ACC112 (cell line): ENCODE measurements around the gene MYL3.

Experiments used
- H2AFZ ChIP-seq: fragments of 200-600 bp; sonication (generic); one replicate; pipeline ENCODE4 v1.6.0; 2017; ENCODE audit warnings: antibody characterized with exemption, low read length; ENCODE audit not compliant: unreplicated experiment
- H3K27ac ChIP-seq: fragments of 200-600 bp; sonication (generic); 2 replicates; pipeline ENCODE4 v1.5.1; 2014; ENCODE audit warnings: low read depth, mild to moderate bottlenecking, antibody characterized with exemption, low read length, moderate library complexity
- H3K27me3 ChIP-seq: fragments of 200-600 bp; sonication (generic); 2 replicates; pipeline ENCODE4 v1.6.1; 2014; ENCODE audit warnings: mild to moderate bottlenecking, antibody characterized with exemption, low read length, moderate library complexity, mixed read lengths; ENCODE audit not compliant: insufficient read depth
- H3K36me3 ChIP-seq: fragments of 200-600 bp; sonication (generic); 2 replicates; pipeline ENCODE4 v1.6.1; 2016; ENCODE audit warnings: mild to moderate bottlenecking, antibody characterized with exemption, low read length, moderate library complexity, mixed read lengths; ENCODE audit not compliant: insufficient read depth
- H3K4me1 ChIP-seq: fragments of 200-600 bp; sonication (generic); one replicate; pipeline ENCODE4 v1.6.1; 2016; ENCODE audit warnings: low read length, mixed read lengths; ENCODE audit not compliant: insufficient read depth, unreplicated experiment, control insufficient read depth
- H3K4me3 ChIP-seq: fragments of 200-600 bp; sonication (generic); 2 replicates; pipeline ENCODE4 v1.5.1; 2014; ENCODE audit warnings: mild to moderate bottlenecking, low read depth, low read length
- H3K79me2 ChIP-seq: fragments of 200-600 bp; sonication (generic); one replicate; pipeline ENCODE4 v1.6.0; 2016; ENCODE audit warnings: low read length; ENCODE audit not compliant: control insufficient read depth, unreplicated experiment, insufficient read depth

Gene MYL3

DNA sequence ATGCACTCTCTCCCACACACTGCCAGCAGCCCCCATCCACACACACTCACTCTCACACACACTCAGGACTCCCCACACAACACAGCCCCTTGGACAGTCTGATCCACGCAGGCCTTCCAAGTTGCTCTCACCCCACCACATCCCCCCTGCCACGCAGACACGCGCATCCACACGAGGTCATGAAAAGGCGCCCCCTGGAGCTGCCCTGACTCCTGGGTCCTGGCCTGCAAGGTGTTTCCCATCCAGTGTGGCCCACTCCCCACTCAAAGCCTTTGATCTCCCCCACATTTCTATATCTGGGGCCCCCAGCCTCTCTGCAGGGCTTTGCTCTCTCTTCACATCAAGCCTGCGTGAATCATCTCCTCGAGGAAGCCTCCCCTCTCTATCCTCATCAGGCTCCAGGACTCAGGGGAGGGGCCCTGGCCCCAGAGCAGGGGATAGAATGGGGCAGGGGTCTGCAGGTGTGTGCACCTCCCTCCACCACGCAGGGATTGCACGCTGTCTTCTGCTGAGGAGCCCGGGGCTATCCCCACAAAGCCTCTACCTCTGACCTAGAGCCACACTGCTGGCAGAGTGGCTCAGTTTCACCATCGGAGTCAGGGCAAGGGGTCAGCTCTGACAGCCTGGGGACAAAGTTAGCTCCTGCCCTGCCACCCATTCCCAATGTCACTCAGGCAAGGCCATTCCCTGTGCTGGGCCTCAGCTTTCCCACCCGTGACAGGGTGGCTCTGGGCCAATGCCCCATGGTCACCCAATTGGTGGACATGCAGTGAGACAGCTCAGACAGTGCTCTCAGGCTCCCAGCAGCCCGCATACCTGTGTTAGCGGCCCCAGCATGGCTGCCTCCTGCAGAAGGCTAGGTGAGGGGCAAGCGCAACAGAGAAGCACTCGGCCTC is 6.4 kb downstream of the MYL3 start:
- Histone ChIP-seq H3K27ac (no peak overlapping the region), H3K4me1 (no peaks in the 10 kb centered on the region), H3K36me3 (no peaks in the 10 kb centered on the region), H3K27me3 (peaks cover 18% of the 10 kb centered on the region), H3K79me2 (no peaks in the 10 kb centered on the region), H2AFZ (no peak overlapping the region), H3K4me3 (no peak overlapping the region)

DNA sequence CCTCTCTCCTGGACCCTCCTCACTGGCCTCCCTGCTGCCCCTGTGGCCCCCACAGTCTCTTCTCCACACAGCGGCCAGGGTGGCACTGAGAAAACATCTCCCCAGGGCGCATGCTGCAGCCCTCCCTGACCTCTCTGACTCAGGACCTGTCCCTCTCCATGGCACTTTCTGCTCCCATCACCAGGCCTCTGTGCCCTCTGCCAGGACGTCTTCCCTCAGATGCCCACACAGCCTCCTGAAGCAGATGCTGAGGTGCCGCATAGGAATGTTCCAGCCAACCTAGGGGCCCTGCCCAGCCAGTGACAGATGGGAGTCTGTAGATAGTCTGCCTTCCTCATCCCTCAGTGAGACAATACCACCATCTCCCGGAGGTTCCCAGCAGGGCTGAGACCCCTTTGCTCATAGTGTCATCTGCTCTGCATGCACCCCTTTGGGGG is 8.7 kb downstream of the MYL3 start:
- no peak overlapping the region for H3K4me3 ChIP-seq
- H3K27me3 ChIP-seq = peaks cover 18% of the 10 kb centered on the region
- H3K36me3 ChIP-seq = no peaks in the 10 kb centered on the region
- no peaks in the 10 kb centered on the region for H3K4me1 ChIP-seq
- no peak overlapping the region for H2AFZ ChIP-seq
- H3K27ac ChIP-seq = no peak overlapping the region
- no peaks in the 10 kb centered on the region for H3K79me2 ChIP-seq

DNA sequence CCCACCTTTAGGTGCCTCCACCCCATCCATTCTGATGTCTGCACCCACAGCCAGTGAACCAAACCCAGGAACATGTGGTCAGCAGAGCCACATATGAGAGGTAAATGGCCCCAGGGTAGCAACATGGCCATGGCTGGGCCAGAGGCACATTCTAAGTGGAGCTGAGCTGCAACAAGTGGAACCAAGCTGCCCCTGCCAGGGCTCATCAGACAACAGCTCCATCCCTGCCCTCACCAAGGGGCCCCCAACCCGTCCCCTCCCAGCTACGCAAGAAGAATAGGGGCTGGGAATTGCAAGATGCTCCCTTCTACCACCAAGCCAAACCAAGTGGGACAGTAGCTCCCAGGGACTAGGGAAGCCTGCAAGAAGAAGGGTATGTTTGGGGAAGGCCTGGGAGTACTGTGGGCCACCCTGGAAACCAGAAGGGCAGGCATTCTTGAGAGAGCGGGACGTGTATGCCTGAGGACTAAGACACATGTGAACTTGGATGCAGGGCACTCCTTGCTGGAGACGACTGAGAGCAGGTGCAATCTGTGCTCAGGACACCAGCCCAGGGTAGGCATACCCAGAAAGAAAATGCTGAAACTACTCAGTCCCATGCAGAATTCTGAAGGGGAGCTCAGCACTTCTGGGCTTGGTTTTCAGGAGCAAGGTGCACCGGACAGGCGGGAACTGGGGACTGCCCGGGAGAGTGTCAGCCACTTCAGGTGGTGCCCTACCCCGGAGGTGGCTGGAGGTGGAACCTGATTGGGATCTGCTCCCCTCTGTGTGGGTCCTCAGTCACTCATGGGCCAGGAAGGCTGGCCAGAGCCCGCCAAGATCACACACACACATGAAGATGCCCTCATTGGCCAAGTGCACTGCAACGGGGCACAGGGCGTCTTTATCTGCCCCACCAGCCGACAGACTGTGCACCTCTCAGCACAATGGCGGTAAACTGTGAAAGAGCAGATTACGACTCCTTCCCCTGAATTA is 9.5 kb downstream of the MYL3 start:
- no peak overlapping the region for H3K4me3 ChIP-seq
- H2AFZ ChIP-seq = no peak overlapping the region
- H3K36me3 ChIP-seq = no peaks in the 10 kb centered on the region
- H3K79me2 ChIP-seq = no peaks in the 10 kb centered on the region
- H3K4me1 ChIP-seq = no peaks in the 10 kb centered on the region
- H3K27me3 ChIP-seq = peaks cover 18% of the 10 kb centered on the region
- H3K27ac ChIP-seq = no peak overlapping the region

DNA sequence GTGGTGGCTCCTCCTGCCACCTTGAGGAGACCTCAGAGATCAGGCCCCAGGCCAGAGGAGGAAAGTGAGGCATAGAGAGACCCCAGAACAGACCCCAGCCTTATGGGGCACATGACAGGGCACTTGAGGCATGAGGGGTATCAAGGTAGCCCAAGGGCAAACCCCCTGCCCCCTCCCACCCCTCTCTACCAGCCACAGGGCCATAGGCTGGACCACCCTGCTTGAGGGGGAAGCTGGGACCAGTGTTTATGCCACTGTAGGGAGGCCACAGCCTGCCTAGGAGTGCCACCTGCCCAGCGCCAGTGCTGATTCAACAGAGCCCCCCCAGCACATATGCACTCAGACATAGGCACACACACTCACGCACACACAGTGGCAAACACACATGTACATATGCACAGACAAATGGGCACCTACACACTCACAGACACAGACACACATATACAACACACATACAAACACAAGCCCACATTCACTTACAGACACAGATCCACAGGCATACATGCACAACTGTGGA is 10.3 kb downstream of the MYL3 start:
- Histone ChIP-seq H2AFZ (no peak overlapping the region), H3K27ac (no peak overlapping the region), H3K4me3 (no peak overlapping the region), H3K4me1 (peaks cover 1% of the 10 kb centered on the region), H3K27me3 (peaks cover 16% of the 10 kb centered on the region), H3K36me3 (no peaks in the 10 kb centered on the region), H3K79me2 (no peaks in the 10 kb centered on the region)

DNA sequence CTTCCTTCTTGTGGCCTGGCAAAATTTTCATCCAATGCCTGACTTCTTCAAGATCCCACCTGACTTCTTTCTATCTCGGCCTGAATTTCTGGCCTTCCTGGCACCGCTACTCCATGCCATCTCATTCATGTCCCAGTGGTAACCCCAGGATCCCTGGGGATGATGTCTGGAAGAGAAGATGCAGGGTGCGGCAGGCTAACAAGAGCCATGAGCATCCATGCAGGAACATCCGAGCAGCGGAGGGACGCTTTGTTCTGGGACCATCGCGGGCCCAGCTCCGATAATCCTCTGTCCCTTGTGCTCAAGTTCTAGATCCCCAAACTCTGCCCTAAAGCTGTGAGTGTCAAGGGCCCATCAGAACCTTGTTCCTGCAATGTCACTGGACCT is 10.9 kb downstream of the MYL3 start:
- Histone ChIP-seq H2AFZ (no peak overlapping the region), H3K79me2 (no peaks in the 10 kb centered on the region), H3K4me3 (no peak overlapping the region), H3K27me3 (peaks cover 11% of the 10 kb centered on the region), H3K27ac (no peak overlapping the region), H3K36me3 (no peaks in the 10 kb centered on the region), H3K4me1 (peaks cover 5% of the 10 kb centered on the region)

DNA sequence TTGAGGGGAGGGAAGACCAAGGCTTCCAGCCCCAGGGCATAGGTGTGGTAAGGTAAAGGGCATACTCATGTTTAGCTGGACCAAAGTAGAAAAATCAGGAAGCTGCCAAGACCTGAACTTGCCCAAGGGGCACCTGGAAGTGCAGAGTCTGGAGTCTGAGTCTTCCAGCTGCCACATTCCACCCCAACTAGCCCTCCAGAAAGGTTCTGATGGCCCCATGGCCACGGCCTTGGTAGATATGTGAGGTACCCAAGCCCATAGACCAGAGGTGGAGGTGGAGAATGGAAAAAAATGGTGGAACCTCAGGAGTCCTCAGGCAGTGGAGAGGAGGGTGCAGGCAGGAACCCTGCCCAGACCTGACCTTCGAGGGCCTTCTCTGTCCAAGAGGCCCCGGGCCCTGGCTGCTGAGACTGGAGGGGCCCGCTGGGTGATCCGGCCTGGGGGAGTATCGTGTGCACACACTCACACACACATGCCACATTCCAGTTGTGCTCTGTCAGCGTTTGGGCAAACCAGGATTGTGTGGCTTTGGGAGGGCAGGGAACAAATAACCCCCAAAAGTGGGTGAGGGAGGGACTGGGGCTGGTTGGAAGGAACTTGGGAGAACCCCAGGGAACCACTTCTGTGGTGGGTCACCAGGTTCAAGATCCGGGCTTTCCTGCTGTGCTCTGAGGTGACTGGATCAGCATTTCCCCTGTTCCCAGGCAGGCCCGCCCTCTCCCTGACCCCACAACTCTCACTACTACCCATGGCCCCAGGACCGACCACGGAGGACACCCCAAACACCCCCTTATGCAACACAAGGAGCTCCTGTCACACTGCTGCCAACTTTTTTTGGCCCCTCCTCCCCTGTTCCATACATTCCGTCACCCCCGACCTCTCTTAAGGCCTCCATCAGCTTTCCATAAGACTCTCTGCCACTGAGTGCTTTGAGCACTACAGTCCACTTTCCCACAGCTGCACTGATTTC is 11.6 kb downstream of the MYL3 start:
- no peak overlapping the region for H3K27ac ChIP-seq
- no peaks in the 10 kb centered on the region for H3K36me3 ChIP-seq
- no peak overlapping the region for H2AFZ ChIP-seq
- peaks cover 5% of the 10 kb centered on the region for H3K4me1 ChIP-seq
- H3K4me3 ChIP-seq = no peak overlapping the region
- H3K27me3 ChIP-seq = peaks cover 4% of the 10 kb centered on the region; the same call in 1 of the 2 replicates
- no peaks in the 10 kb centered on the region for H3K79me2 ChIP-seq

DNA sequence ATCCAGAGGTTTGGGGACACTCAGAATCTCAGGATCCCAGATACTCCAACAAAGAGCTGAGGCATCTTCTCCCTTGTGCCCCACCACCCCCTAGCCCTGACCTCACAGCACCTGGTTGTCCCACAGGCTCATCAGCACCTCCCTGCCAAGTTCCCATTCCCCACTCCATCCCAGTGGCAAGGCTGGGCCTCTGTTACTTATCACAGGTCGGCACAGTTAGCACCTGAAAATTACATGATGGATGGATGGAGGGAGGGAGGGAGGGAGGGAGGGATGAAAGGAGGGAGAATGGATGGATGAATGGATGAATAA is 12.8 kb downstream of the MYL3 start:
- Histone ChIP-seq H3K36me3 (no peaks in the 10 kb centered on the region), H3K4me3 (no peak overlapping the region), H3K27me3 (0 out of 2 replicates have a peak, but pooled peaks cover 1% of the 10 kb centered on the region), H3K27ac (no peak overlapping the region), H2AFZ (no peak overlapping the region), H3K4me1 (peaks cover 12% of the 10 kb centered on the region), H3K79me2 (no peaks in the 10 kb centered on the region)

DNA sequence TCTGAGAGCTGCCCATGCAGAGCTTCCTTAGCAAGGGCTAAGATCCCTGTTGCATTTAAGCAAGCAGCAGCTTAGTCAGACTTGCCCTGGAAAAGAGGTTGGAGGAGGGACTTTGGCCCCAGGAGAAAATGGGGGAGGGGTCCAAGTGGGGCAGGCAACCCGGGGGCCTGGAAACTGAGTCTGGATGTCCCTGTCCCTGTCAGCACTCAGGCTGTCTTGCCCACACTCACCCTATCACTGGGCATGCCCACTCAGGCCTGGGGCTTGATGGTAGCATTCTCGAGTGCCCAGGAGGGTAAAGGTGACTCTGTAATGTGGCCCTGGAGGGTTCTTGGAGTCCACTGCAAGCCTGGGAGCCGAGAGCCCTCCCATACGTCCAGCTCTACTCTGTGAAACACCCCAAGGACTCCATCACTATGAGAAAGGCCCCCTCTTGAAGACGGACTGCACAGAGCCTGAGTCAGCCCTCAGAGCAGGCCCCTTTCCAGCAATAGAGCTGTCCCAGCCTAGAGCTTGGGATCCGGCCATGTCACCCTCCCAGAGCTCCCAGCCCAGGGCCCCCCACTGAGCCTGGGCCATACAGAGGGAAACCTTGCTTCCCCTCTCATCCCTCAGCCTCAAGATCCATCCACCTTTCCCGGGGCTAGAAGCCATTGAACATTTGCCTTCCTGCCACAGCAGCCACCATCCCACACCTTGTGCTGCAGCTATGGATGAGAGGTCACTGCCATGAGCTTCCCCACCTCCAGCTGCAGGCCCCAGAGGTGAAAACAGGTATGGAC is 13.4 kb downstream of the MYL3 start:
- Histone ChIP-seq H3K36me3 (no peaks in the 10 kb centered on the region), H3K4me3 (no peak overlapping the region), H3K4me1 (peaks cover 18% of the 10 kb centered on the region), H3K27me3 (no peaks in the 10 kb centered on the region), H3K79me2 (no peaks in the 10 kb centered on the region), H2AFZ (no peak overlapping the region), H3K27ac (no peak overlapping the region)

DNA sequence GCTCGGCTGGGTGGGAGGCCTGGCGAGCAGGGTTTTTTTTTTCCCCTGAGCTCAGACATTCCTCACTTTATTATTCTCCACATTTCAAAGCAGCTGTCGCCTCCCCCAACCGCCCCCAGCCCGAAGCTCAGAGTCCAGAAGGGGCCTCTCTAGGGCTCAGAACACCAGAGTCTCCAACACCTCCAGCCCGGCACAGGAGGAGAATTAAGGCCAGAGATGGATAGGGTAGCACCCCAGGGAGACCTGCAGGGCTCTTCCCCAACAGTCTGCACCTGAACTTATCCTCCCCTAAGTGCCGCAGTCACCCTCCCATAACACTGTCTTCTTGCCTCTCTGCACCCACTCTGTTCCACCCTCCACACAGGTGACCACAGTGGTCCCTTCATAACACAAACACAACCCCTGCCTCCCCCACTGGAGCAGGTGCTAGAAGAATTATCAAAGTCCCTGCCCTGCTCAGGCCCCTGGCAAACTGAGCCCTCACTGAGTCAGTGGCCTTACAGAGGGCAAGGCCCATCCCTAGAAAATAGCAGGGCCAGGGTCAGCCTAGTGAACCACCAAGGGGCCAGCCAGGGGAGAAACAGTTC is 14.1 kb downstream of the MYL3 start:
- no peak overlapping the region for H2AFZ ChIP-seq
- H3K27ac ChIP-seq = no peak overlapping the region

More for the DNA sequence above, 14.1 kb downstream of the MYL3 start:
- H3K27me3 ChIP-seq = no peaks in the 10 kb centered on the region
- no peaks in the 10 kb centered on the region for H3K79me2 ChIP-seq
- H3K36me3 ChIP-seq = no peaks in the 10 kb centered on the region
- no peak overlapping the region for H3K4me3 ChIP-seq
- peaks cover 19% of the 10 kb centered on the region for H3K4me1 ChIP-seq
